ENCODE results near the gene NRBF2.
A peak's percentile ranks its signal among the peaks of the same experiment; 100 is the strongest.
"Not testable (repeated sequence)": the region's sequence is repeated elsewhere in the genome, so short reads cannot be mapped to it uniquely, and the experiment has no call there.

NRBF2 gene

DNA sequence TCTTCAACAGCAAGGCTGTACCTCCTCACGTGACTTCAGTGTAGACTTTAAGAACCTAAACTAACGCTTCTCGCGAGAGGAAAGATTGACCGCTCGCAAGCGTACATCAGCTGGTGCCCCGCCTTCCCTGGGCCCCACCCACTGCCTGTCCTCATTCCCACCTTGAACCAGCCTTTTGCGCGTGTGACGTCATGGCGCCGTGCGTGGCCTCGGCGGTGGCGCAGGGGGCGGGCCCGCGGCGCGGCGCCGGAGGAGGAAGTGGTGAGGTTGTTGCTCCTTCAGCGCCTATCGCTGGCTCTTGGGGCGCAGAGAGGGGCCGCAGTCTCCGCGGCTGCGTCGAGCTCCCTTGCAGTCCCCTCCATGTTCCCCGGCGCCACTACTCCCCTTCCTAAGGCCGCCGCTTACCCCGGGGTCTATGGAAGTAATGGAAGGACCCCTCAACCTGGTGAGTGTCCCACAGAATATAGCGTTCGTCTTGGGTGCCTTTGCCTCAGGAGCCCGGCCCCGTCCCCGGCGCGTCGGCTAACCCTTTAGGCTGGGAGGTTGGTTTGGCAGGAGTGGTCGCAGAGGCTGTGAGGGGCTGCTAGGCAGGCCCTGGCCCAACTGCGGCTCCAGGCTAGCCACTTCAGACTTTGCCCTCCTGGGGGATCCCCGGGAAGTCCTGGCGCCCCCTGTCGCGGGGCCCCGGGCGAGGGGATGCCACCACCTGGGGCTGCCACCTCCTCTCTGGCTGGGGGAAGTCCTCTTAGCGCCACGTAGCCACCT is at the start of gene NRBF2:
NRBF2 (plus strand) TSS at position 273 of the 765 bp plus-strand sequence; CDS start at position 416, 143 bp downstream.
- peak; percentile 95 for DNase-seq (ENCODE audit: low read depth, low spot score)

DNA sequence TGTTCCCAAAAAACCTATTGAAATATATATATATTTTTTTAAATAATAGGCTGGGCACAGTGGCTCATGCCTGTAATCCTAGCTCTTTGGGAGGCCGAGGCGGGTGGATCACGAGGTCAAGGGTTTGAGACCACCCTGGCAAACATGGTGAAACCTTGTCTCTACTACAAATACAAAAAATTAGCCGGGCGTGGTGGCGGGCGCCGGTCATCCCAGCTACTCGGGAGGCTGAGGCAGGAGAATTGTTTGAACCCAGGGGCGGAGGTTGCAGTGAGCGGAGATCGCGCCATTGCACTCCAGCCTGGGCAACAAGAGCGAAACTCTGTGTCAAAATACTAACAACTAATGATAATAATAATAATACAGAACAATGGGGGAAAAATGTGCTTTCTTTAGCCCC is 49.7 kb upstream of the NRBF2 start:
- DNase-seq (ENCODE audit: low read depth, low spot score), result not testable (repeated sequence)

DNA sequence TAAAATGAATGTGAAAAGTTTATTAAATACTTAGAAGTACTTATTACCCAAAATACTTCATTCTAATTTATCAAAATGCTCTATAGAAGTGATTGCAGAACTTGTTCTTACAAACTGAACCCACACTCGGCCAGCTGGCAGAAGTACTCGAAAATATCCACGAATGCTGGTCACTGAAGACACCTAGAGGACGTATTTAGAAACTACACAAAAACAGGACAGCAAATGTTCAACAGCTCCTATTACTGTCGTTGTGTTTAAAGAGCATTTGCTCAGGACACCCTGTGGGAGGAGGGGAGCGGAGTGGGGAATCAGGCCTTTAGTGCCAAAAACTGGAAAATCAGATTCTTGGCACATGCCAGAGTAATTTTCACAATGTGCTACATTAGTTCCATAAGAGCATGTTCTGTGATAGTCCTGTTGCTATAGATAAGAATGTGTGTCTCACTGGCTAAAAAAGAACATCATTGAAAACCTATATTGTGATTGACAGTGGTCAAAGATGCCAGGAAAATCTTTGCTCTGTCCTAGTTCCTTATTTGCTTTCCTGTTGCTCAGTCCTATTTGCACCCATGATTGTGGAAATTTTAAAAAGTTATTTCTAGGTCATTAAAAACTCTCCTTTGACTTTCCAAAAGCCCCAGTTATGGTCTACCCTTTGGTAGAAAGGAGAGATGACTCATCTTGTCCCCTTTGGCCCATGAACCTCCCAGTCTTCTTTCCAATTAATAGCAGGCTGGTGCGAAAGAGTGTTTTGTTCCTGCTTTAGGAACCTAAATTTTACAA is 49.0 kb upstream of the NRBF2 start:
- no peak for DNase-seq (ENCODE audit: low read depth, low spot score)

DNA sequence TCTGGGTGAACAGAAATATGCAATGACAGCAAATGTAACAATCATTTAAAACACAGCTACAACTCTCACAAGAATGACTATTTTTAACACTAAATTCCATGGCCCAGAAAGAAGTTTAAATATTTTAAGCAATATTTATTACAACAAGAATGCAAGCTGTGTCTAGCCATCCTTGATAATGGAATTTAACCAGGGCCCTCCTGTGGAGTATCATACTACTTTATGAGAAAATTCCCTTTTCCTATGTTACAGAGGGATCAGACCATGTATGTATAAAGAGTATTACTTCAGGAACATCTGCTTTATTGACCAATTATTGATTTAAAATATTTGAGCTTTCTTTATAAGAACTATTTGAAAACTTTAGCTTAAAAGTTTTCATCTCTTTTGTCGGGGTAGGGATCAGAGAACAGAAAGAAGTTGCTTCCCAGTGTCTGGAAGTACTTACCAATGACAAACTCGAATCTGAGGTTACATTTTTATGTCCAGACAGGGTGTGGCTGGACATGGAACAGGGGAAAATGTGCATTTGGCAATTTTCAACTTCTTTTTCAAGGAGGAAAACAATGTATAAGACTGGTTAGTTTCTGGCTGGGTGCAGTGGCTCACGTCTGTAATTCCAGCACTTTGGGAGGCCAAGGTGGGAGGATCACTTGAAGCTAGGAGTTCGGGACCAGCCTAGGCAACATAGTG is 48.3 kb upstream of the NRBF2 start:
- no peak for DNase-seq (ENCODE audit: low read depth, low spot score)

DNA sequence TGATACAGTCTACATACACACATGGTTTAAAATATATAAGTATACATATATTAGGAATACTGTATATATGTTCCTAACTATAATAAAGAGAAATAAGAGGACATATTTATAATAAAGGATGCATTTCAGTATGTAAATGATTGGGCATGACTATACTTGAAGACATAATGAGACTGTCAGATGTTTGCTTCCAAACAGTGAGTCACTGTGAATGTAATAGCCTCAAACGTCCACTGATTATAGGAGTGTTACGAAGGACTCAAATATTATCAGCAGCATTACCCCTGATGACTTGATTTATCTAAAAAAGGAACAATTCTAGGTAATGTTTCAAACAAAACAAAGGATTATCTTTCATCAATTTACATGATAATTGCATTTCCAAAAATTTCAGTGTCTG is 39.9 kb upstream of the NRBF2 start:
- DNase-seq (ENCODE audit: low read depth, low spot score), result no peak

DNA sequence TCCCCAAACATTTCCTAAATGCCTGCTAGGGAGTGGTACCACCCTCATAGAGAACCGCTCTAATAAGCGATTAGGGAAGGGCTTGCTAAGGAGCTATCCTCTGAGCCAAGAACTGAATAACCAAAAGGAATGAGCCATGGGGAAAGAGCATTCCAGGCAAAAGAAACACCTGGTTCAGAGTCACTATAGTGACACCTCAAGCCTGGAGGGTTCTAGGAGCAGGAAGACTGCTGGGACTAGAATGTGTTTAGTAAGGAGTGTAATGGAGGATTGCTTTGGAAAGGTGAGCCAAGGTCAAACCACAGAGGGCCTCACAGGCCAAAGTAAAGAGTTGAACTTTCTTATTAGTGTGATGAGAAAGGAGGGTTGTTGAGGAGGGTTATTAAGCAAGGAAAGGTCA is 38.7 kb upstream of the NRBF2 start:
- DNase-seq (ENCODE audit: low read depth, low spot score), result no peak

DNA sequence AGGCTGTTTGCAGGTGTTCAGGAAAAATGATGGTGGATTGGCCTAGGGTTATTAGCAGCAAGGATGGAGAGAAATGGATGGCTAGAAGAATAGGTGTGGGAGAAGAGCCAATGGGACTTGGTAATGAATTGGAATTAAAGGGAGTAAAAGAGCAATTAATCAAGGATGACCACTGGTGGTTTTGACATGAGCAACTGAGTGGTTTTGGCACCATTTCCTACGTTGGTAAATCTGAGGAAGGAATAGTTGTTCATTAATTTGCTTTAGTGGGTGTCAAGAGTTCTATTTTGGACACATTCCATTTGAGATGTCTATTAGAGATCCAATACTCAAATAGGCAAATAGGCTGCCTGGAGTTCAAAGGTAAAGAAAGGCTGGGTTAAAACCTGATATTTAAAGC is 38.2 kb upstream of the NRBF2 start:
- DNase-seq (ENCODE audit: low read depth, low spot score), result no peak

DNA sequence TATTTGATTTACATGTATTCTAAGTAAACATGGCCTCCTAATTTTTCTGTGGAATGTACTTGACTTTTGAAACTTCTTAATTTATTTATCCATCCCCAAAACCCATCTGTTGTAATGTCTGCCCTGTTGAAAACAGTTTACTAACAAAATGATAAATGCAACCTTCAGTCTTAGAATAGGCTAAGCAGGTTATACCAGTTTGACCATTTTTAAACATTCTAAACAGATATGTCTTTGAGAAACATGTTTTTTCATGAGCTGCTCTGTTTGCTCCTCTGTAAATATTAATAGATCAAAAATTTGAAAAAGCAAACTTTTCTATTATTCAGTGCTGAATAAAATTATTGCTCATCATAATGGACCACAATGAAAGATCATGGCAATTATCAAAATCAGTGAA is 33.4 kb upstream of the NRBF2 start:
- DNase-seq (ENCODE audit: low read depth, low spot score), result no peak

DNA sequence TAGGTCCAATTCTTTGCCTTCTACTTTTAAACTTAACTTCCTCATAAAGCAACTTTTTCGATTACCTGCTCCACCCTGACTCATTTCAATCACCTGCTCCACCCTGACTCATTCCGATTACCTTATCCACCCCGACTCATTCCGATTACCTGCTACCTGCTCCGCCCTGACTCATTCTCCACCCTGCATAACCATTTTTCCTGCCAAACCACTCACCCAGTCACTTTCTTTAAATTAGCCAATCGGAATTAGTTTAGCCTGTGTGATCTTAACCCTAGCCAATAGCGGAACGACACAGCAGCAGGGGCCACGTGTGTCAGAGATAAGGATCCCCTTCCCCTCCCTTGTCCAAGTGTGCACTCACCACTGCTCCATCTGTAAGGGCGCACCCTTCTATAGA is 32.0 kb upstream of the NRBF2 start:
- not testable (repeated sequence) for DNase-seq (ENCODE audit: low read depth, low spot score)

DNA sequence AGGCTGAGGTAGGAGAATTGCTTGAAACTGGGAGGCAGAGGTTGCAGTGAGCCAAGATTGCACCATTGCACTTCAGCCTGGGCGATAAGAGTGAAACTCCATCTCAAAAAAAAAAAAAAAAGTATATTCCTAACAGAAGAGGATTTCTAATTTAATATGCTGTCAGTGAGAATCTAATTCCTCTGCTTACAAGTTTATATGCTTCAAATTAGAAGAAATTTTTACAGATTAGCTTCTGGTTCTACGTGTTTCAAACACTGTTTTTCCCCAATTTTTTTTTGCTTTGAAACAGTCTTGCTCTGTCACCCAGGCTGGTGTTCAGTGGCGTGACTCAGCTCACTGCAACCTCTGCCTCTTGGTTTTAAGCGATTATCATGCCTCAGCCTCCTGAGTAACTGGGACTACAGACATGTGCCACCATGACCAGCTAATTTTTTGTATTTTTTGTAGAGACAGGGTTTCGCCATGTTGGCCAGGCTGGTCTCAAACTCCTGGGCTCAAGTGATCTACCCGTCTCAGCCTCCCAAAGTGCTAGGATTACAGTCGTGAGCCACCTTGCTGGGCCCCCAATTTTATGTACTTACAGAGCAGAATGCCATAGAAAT is 30.7 kb upstream of the NRBF2 start:
- not testable (repeated sequence) for DNase-seq (ENCODE audit: low read depth, low spot score)

DNA sequence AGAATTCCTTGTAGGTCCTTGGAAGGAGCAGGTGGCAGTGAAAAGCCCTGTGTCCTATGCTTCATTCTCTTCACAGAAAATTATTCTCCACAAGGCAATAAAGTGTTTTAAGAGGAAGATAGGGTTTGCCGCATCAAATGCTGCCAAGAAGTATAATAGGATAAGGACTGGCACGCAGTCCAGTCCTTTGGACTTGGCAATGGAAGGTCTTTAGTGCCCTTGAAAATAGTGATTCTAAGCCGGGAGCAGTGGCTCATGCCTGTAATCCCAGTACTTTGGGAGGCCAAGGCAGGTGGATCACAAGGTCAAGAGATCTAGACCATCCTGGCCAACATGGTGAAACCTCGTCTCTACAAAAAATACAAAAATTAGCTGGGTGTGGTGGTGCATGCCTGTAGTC is 29.9 kb upstream of the NRBF2 start:
- not testable (repeated sequence) for DNase-seq (ENCODE audit: low read depth, low spot score)

DNA sequence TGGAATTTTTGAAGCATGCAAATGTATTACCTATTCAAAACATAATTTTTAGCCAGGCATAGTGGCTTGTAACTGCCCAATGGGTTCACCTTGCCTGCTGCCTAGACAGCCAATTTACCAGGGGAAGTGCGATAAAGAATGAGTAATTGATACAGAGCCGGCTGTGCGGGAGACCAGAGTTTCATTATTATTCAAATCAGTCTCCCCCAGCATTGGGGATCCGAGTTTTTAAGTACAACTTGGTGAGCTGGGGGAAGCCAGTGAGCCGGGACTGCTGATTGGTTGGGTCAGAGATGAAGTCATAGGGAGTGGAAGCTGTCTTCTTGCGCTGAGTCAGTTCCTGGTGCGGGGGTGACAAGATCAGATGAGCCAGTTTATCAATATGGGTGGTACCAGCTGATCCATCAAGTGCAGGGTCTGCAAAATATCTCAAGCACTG is 29.1 kb upstream of the NRBF2 start:
- peak; percentile 4 for DNase-seq (ENCODE audit: low read depth, low spot score)

DNA sequence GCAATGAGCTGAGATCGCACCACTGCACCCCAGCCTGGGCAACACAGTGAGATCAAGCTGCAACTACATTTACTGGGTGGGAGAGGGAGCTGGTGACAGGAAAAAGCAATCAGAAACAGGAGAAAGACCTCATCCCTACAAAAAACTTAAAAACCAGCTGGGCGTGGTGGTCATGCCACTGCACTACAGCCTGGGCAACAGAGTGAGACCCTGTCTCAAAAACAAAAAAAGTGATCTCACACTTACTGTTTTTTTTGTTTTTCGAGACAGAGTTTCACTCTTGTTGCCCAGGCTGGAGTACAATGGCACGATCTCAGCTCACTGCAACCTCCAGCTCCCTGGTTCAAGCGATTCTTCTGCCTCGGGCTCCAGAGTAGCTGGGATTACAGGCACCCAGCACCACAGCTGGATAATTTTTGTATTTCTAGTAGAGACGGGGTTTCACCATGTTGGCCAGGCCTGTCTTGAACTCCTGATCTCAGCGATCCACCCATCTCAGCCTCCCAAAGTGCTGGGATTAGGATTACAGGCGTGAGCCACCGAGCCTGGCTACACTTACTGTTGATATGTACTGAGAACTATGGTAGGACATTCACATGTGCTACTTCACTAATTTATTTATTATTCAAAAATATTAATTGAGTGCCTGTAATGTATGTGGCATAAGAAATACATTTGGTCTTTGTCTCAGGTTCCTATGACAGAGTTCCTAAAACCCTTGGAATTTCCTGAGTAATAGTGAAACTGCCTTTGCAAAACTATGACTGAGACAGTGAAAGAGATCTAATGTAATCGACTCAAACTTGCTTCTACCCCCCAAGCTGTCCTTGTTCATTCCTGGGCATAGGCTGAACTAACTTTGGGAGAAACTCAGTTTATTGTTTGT is 27.7 kb upstream of the NRBF2 start:
- DNase-seq (ENCODE audit: low read depth, low spot score), result no peak

DNA sequence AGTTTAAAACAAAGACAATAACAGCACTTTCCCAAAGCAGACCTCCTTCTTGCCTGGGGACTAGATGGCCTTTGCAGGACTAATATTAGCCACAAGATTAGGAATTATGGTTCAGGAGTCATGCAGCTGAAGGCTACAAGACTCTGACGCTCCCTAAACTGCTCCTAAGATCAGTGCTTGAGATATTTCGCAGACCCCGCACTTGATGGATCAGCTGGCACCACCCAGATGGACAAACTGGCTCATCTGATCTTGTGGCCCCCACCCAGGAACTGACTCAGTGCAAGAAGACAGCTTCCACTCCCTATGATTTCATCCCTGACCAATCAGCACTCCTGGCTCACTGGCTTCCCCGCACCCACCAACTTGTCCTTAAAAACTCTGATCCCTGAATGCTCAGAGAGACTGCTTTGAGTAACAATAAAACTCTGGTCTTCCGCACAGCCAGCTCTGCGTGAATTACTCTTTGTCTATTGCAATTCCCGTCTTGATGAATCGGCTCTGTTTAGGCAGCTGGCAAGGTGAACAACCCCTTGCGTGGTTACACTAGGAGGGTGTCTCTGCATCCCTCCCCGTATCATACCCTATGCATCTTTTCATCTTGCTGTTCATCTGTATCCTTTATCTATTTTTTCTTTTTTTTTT is 26.9 kb upstream of the NRBF2 start:
- no peak for DNase-seq (ENCODE audit: low read depth, low spot score)

DNA sequence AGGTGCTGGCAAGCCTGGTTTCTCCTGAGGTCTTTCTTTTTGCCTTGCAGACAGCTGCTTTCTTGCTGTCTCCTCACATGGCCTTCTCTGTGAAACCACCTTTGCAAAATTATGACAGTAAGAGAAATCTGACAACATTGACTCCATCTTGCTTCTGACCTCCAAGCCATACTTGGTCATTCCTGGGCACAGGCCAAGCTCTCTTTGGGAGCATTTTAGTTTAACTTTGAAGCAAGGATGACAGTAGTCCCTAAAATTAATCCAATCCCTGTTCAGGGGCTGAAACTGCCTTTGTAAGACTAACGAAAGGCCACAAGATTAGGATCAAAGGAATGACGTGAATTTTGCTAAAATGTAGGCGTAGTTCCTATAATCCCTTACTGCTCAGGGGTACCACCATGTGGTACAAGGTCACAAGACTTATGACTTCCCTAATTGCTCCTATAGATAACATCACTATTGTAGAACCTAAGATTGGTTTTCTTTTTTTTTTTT is 25.1 kb upstream of the NRBF2 start:
- DNase-seq (ENCODE audit: low read depth, low spot score), result no peak

DNA sequence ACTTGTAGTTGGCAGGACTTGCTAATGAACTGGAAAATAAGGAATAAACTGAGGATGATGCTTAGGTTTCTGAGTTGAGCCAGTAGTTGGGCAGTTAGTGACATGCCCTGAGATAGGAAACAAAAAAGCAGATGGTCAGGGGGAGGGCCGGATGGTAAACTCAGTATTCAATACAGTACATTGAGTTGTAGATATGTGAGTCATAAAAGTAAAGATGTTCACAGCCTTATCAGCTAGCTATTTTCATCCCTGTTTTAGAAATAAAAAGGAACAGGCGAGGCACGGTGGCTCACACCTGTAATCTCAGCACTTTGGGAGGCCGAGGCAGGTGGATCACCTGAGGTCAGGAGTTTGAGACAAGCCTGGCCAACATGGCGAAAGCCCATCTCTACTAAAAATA is 22.2 kb upstream of the NRBF2 start:
- no peak for DNase-seq (ENCODE audit: low read depth, low spot score)

DNA sequence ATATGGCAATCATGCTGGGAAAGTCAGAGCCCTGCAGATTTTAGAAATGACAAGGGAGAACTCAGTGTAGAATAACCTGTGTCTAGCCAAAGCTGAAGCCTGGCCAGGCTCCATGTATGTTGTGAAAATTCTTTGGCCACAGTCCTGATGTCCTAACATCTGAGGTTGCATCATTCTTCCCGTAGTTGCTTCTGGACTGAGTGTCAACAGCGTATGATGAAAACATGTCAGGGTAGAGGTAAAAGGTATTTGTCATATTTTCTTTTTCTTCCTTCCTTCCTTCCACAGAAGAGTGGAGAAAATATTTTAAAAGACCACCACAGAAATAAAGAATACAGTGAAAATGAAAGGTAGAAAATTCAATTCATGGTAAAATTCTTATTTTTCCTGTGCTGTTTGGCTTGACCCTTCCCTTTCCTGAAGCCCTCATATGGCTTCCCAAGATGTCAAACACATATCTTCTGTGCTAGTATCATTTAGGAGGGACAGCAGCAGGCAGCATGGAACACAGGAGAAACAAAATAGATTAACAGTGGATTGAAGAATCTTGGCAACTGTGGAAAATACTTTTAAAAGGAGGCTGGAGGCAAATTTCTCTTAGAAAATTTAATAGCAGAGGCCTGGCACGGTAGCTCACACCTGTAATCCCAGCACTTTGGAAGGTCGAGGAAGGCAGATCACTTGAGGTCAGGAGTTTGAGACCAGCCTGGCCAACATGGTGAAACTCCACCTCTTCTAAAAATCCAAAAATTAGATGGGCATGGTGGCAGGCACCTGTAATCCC is 18.9 kb upstream of the NRBF2 start:
- DNase-seq (ENCODE audit: low read depth, low spot score), result no peak

DNA sequence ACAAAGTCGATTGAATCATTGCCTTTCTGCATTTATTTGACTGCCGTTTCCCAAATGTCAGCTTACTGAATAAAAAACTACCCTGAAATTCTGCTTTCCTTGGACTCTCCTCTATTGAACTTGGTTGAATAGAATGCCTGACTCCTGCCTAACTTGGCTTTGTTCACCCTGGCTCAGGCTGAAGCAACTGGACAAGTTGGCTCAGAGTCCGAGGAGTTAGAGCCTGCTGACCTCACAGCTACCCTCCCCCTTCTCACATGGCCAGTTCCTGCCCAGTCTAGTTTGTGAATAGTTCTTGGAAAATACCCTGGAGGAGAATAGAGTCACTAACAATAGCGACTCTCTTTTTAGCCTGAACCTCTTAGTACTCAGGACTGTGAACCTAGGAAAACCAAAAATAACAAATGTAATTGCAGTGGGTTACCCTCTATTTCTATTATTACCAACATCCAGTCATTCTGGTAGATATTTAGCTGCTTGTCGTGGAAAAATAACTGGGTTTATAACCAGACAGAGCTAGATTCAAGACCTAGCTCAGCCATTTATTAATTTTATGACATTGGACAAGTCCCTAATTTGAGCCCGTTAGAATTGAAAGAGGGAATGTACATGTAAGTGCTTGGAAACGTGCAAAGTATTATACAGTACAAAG is 17.3 kb upstream of the NRBF2 start:
- no peak for DNase-seq (ENCODE audit: low read depth, low spot score)
